Natural killer cell (primary cell): Measurements from ENCODE around the gene RBM4B. TPM values are rescaled to one million over a fixed set of nuclear protein-coding genes. Genes with fewer than 3 reads are reported as not detected.

Experiments
- ATAC-seq, 3 donors: fragments of 150-1000 bp in 2 of 3; fragments of 200-7000 bp in 1 of 3; cut with Tn5 transposase; 1 replicate in 1 of 3; 2 replicates in 2 of 3; pipeline ENCODE4 v1.10.0; 2021; ENCODE audit warnings: mild to moderate bottlenecking in 2 of 3, moderate library complexity in 2 of 3
- DNase-seq, 2 donors: peaks; one replicate each; pipeline versions ENCODE4 v3.0.0 to v3.0.0-alpha.2; 2013 to 2021; ENCODE audit warnings: mixed read lengths in 1 of 2
- H3K27ac ChIP-seq: one replicate; pipeline ENCODE4 v1.5.1; 2013; ENCODE audit warnings: mild to moderate bottlenecking, low read length
- H3K27me3 ChIP-seq: one replicate; pipeline ENCODE4 v1.6.1; 2013; ENCODE audit warnings: low read length; ENCODE audit not compliant: control insufficient read depth, insufficient read depth
- H3K36me3 ChIP-seq: one replicate; pipeline ENCODE4 v1.6.1; 2013; ENCODE audit warnings: low read length; ENCODE audit not compliant: control insufficient read depth, insufficient read depth
- H3K4me1 ChIP-seq: one replicate; pipeline ENCODE4 v1.6.1; 2013; ENCODE audit warnings: low read length; ENCODE audit not compliant: control insufficient read depth, insufficient read depth
- H3K4me3 ChIP-seq: one replicate; pipeline ENCODE4 v1.5.1; 2013; ENCODE audit warnings: low read length
- H3K9me3 ChIP-seq: one replicate; pipeline ENCODE4 v1.6.1; 2013; ENCODE audit warnings: low read length; ENCODE audit not compliant: control insufficient read depth, insufficient read depth
- H3K27ac Mint-ChIP-seq, 2 donors: one replicate each; pipeline ENCODE4 v1.8.0; 2022; ENCODE audit warnings: mild to moderate bottlenecking in 2 of 2, mixed read lengths in 2 of 2, moderate library complexity in 1 of 2
- H3K27me3 Mint-ChIP-seq, 2 donors: one replicate each; pipeline ENCODE4 v1.8.0; 2022; ENCODE audit warnings: low read depth in 2 of 2, mixed read lengths in 2 of 2
- H3K36me3 Mint-ChIP-seq: one replicate; pipeline ENCODE4 v1.8.0; 2022; ENCODE audit warnings: mixed read lengths
- H3K4me1 Mint-ChIP-seq, 2 donors: one replicate each; pipeline ENCODE4 v1.8.0; 2022; ENCODE audit warnings: mixed read lengths in 2 of 2
- H3K4me3 Mint-ChIP-seq: one replicate; pipeline ENCODE4 v1.8.0; 2022; ENCODE audit warnings: mild to moderate bottlenecking, moderate library complexity, mixed read lengths
- H3K9me3 Mint-ChIP-seq, 2 donors: one replicate each; pipeline ENCODE4 v1.8.0; 2022; ENCODE audit warnings: mixed read lengths in 2 of 2
- CTCF ChIP-seq: fragments of 200-600 bp; IDR thresholded peaks from one replicate; pipeline ENCODE4 v1.8.0; 2022; ENCODE audit warnings: antibody characterized with exemption
- WGBS: methylation state at CpG from one replicate; pipeline ENCODE4 v1.1.7; 2013; ENCODE audit warnings: missing lambda C conversion rate; ENCODE audit not compliant: insufficient coverage; 5-methylcytosine and 5-hydroxymethylcytosine counted together
- intact Hi-C: fragments of 100-400 bp; cut with micrococcal nuclease; formaldehyde crosslinking; loops from one replicate; pipeline ENCODE4 v1.14.2; 2022
- total RNA-seq, 4 donors: library from RNA; stranded (reverse); fragments of 120-200 nt in 1 of 4; gene quantifications; one replicate each; pipeline versions ENCODE4 v1.2.3 to v1.2.4, GENCODE V29; 2013 to 2022

The RBM4B gene
- total RNA-seq, 3 donors from 2014 or later (not counting 1 experiment from before 2014, with no cell fraction given), result 11.1 to 23.0 (median 12.4) TPM

- no peaks in the 10 kb centered on the region for H3K36me3 ChIP-seq
- DNase-seq, result no peak
- no peak overlapping the region for H3K4me3 ChIP-seq
- H3K36me3 Mint-ChIP-seq, result no peaks in the 10 kb centered on the region
- H3K4me1 Mint-ChIP-seq, result peaks cover 0 to 5% of the 10 kb centered on the region in 2 donors
- no peaks in the 10 kb centered on the region for H3K27me3 Mint-ChIP-seq
- TF ChIP-seq CTCF, result no peak
- no peak overlapping the region for H3K27ac ChIP-seq
- no peaks in the 10 kb centered on the region for H3K9me3 ChIP-seq
- H3K27me3 ChIP-seq, result no peaks in the 10 kb centered on the region
- no peak overlapping the region for H3K4me3 Mint-ChIP-seq
- H3K9me3 Mint-ChIP-seq, result no peaks in the 10 kb centered on the region
- ATAC-seq, result no peak
- intact Hi-C loops, result no loop called here
- H3K4me1 ChIP-seq, result no peaks in the 10 kb centered on the region
- 96% methylated on average over 27 of the region's 27 CpGs for WGBS
- no peak overlapping the region for H3K27ac Mint-ChIP-seq
Measured at GRCh38 chr11:66700742-66701141, 23.1 kb upstream of the RBM4B start.

GRCh38 chr11:66700337-66700736 is 22.6 kb upstream of the RBM4B start:
- no peak for ATAC-seq

GRCh38 chr11:66698491-66698890 is 20.8 kb upstream of the RBM4B start:
- intact Hi-C loops, result no loop called here
- DNase-seq (no peak), ATAC-seq (no peak)
- Mint-ChIP-seq H3K4me1 (peaks cover 0 to 16% of the 10 kb centered on the region in 2 donors), H3K9me3 (no peaks in the 10 kb centered on the region), H3K27ac (no peak overlapping the region), H3K36me3 (no peaks in the 10 kb centered on the region), H3K4me3 (no peak overlapping the region), H3K27me3 (no peaks in the 10 kb centered on the region)
- Histone ChIP-seq H3K4me3 (no peak overlapping the region), H3K9me3 (no peaks in the 10 kb centered on the region), H3K27me3 (no peaks in the 10 kb centered on the region), H3K4me1 (peaks cover 5% of the 10 kb centered on the region), H3K27ac (no peak overlapping the region), H3K36me3 (no peaks in the 10 kb centered on the region)
- WGBS, result 90% methylated on average over 9 of the region's 9 CpGs
- TF ChIP-seq CTCF, result no peak

More at GRCh38 chr11:66700337-66700736, 22.6 kb upstream of the RBM4B start:
- no peak for DNase-seq
- H3K4me3 ChIP-seq, result no peak overlapping the region
- no peaks in the 10 kb centered on the region for H3K27me3 Mint-ChIP-seq
- H3K4me1 Mint-ChIP-seq, result peaks cover 0 to 5% of the 10 kb centered on the region in 2 donors
- no peaks in the 10 kb centered on the region for H3K27me3 ChIP-seq
- H3K27ac ChIP-seq, result no peak overlapping the region
- intact Hi-C loops, result no loop called here
- 94% methylated on average over 15 of the region's 15 CpGs for WGBS
- H3K27ac Mint-ChIP-seq, result no peak overlapping the region
- TF ChIP-seq CTCF, result no peak
- H3K9me3 ChIP-seq, result no peaks in the 10 kb centered on the region
- no peaks in the 10 kb centered on the region for H3K36me3 ChIP-seq
- H3K9me3 Mint-ChIP-seq, result no peaks in the 10 kb centered on the region
- no peaks in the 10 kb centered on the region for H3K4me1 ChIP-seq
- H3K36me3 Mint-ChIP-seq, result no peaks in the 10 kb centered on the region
- no peak overlapping the region for H3K4me3 Mint-ChIP-seq

GRCh38 chr11:66697988-66698387 is 20.3 kb upstream of the RBM4B start:
- no peak overlapping the region for H3K27ac ChIP-seq
- Mint-ChIP-seq H3K9me3 (no peaks in the 10 kb centered on the region), H3K36me3 (no peaks in the 10 kb centered on the region), H3K27me3 (no peaks in the 10 kb centered on the region), H3K4me1 (peaks cover 0 to 16% of the 10 kb centered on the region in 2 donors), H3K27ac (no peak overlapping the region), H3K4me3 (no peak overlapping the region)
- no peak for DNase-seq
- intact Hi-C loops, result no loop called here
- no peaks in the 10 kb centered on the region for H3K27me3 ChIP-seq
- H3K9me3 ChIP-seq, result no peaks in the 10 kb centered on the region
- 87% methylated on average over 6 of the region's 6 CpGs for WGBS
- H3K4me1 ChIP-seq, result peaks cover 5% of the 10 kb centered on the region
- H3K4me3 ChIP-seq, result no peak overlapping the region
- no peak for ATAC-seq
- no peaks in the 10 kb centered on the region for H3K36me3 ChIP-seq
- no peak for TF ChIP-seq CTCF
